ENCODE data around the gene TNXB. TPM values are rescaled to one million over a fixed set of nuclear protein-coding genes. Genes with fewer than 3 reads are reported as not detected.

The TNXB gene
- total and polyA plus RNA-seq, 4 experiments from 2014 or later: 0.31 to 22.4 (median 16.5) TPM; not detected in 1

DNA sequence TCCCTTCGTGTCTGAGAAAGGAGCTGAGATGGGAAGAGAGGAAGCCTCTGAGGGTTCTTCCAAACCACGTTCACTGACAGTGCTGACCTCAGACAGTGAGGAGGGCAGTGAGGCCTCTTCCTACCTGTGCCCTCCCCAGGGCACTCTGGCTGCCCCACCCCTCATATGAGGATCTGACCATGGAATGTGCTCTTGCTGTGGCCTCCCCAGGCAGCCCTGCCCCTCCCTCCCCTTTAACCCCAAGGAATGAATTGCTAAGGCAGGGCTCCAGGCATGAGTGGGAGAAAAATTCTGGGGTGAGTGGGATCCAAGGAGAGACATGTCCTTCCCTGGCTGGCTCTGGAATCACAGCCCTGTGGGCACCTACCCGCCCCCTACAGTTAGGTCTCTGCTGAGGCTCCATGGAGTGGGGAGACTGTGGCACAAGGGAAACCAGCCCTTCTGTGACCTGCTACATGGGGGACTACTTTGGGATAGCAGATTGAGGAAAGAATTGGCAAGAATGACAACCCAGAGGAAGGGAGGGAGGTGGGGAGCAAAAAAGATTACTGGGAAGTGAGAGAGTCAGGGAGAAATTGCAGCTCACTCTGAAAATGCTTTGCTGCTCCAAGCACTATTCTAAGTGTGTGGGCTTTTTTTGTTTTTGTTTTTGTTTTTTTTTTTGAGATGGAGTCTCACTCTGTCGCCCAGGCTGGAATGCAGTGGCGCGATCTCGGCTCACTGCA, 29.4 kb downstream of the TNXB start:
- H3K36me3 ChIP-seq (ENCODE audit: insufficient read depth, low read length): no peaks in the 10 kb centered on the region
- peaks cover 1% of the 10 kb centered on the region for H3K27me3 ChIP-seq (ENCODE audit: insufficient read depth, low read length)
- Mint-ChIP-seq H3K4me1 (peaks cover 0 to 8% (median 0%) of the 10 kb centered on the region in 4 donors), H3K27ac (peak overlapping the region in 1 of 7 donors; percentile 31), H3K4me3 (no peak overlapping the region), H3K9me3 (peaks cover 0 to 2% (median 0%) of the 10 kb centered on the region in 8 donors), H3K27me3 (peaks cover 2 to 4% of the 10 kb centered on the region in 2 donors), H3K36me3 (no peaks in the 10 kb centered on the region)
- no peak overlapping the region for H3K27ac ChIP-seq (ENCODE audit: low read depth, low read length)
- ChIA-PET POLR2A (ENCODE audit: partially characterized antibody) (no interaction called here), CTCF (ENCODE audit: partially characterized antibody) (no interaction called here)
- DNase-seq: no peak
- no peaks in the 10 kb centered on the region for H3K4me1 ChIP-seq (ENCODE audit: insufficient read depth, low read length)
- no peak overlapping the region for H3K4me3 ChIP-seq (ENCODE audit: low read length in 2 of 2)
- intact Hi-C loops (cut with micrococcal nuclease): no loop called here
- H3K9me3 ChIP-seq (ENCODE audit: control insufficient read depth in 1 of 2, low read length in 2 of 2): no peaks in the 10 kb centered on the region

- Mint-ChIP-seq H3K9me3 (no peaks in the 10 kb centered on the region), H3K27ac (no peak overlapping the region), H3K4me1 (no peaks in the 10 kb centered on the region), H3K4me3 (no peak overlapping the region), H3K36me3 (no peaks in the 10 kb centered on the region), H3K27me3 (peaks cover 0 to 3% of the 10 kb centered on the region in 2 donors)
- ChIA-PET POLR2A (ENCODE audit: partially characterized antibody) (no interaction called here), CTCF (ENCODE audit: partially characterized antibody) (no interaction called here)
- Histone ChIP-seq H3K4me3 (ENCODE audit: low read length in 2 of 2) (no peak overlapping the region), H3K36me3 (ENCODE audit: insufficient read depth, low read length) (no peaks in the 10 kb centered on the region), H3K27ac (ENCODE audit: low read depth, low read length) (no peak overlapping the region), H3K9me3 (ENCODE audit: control insufficient read depth in 1 of 2, low read length in 2 of 2) (no peaks in the 10 kb centered on the region), H3K4me1 (ENCODE audit: insufficient read depth, low read length) (no peaks in the 10 kb centered on the region), H3K27me3 (ENCODE audit: insufficient read depth, low read length) (no peaks in the 10 kb centered on the region)
- no peak for DNase-seq
- intact Hi-C loops (cut with micrococcal nuclease): no loop called here
Measured at GRCh38 chr6:32076321-32076809, 32.8 kb downstream of the TNXB start.

DNA sequence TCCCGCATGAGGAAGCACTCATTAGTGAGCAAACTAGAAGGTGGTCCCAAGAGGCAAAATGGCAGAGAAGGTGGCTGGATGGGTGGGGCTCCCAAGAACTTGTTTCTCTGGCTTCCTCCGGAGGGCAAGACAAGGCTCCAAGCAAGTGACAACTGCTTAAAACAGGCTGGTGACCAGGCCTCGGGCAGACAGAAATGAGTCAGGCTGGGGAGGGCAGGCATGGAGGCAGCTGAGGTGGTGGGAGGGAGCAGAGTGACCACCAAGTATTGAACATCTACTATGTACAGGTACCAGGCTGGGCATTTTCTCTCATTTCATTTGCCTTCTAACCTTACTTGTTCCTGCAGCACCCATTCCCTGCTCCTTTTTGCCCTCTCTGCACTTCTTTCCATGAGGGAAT, 33.4 kb downstream of the TNXB start:
- Histone ChIP-seq H3K27me3 (ENCODE audit: insufficient read depth, low read length) (no peaks in the 10 kb centered on the region), H3K27ac (ENCODE audit: low read depth, low read length) (no peak overlapping the region), H3K4me3 (ENCODE audit: low read length in 2 of 2) (no peak overlapping the region), H3K36me3 (ENCODE audit: insufficient read depth, low read length) (no peaks in the 10 kb centered on the region), H3K4me1 (ENCODE audit: insufficient read depth, low read length) (no peaks in the 10 kb centered on the region), H3K9me3 (ENCODE audit: control insufficient read depth in 1 of 2, low read length in 2 of 2) (no peaks in the 10 kb centered on the region)
- no peaks in the 10 kb centered on the region for H3K36me3 Mint-ChIP-seq
- no peaks in the 10 kb centered on the region for H3K9me3 Mint-ChIP-seq
- DNase-seq: no peak
- intact Hi-C loops (cut with micrococcal nuclease): no loop called here
- peaks cover 0 to 3% of the 10 kb centered on the region in 2 donors for H3K27me3 Mint-ChIP-seq
- no peaks in the 10 kb centered on the region for H3K4me1 Mint-ChIP-seq
- H3K27ac Mint-ChIP-seq: peak overlapping the region in 1 of 7 donors; percentile 17
- H3K4me3 Mint-ChIP-seq: no peak overlapping the region
- ChIA-PET POLR2A (ENCODE audit: partially characterized antibody) (no interaction called here), CTCF (ENCODE audit: partially characterized antibody) (no interaction called here)

GRCh38 chr6:32074996-32075532, 34.1 kb downstream of the TNXB start:
- H3K27ac ChIP-seq (ENCODE audit: low read depth, low read length): no peak overlapping the region
- no peaks in the 10 kb centered on the region for H3K9me3 ChIP-seq (ENCODE audit: control insufficient read depth in 1 of 2, low read length in 2 of 2)
- CTCF ChIA-PET (ENCODE audit: partially characterized antibody): no interaction called here
- no peaks in the 10 kb centered on the region for H3K4me1 ChIP-seq (ENCODE audit: insufficient read depth, low read length)
- peak overlapping the region in 1 of 7 donors; percentile 41 for H3K27ac Mint-ChIP-seq
- H3K36me3 ChIP-seq (ENCODE audit: insufficient read depth, low read length): no peaks in the 10 kb centered on the region
- H3K27me3 Mint-ChIP-seq: peaks cover 0 to 3% of the 10 kb centered on the region in 2 donors
- no peaks in the 10 kb centered on the region for H3K9me3 Mint-ChIP-seq
- H3K27me3 ChIP-seq (ENCODE audit: insufficient read depth, low read length): no peaks in the 10 kb centered on the region
- no peak for DNase-seq
- H3K4me3 ChIP-seq (ENCODE audit: low read length in 2 of 2): no peak overlapping the region
- no peaks in the 10 kb centered on the region for H3K4me1 Mint-ChIP-seq
- intact Hi-C loops (cut with micrococcal nuclease): no loop called here
- H3K4me3 Mint-ChIP-seq: no peak overlapping the region
- POLR2A ChIA-PET (ENCODE audit: partially characterized antibody): no interaction called here
- no peaks in the 10 kb centered on the region for H3K36me3 Mint-ChIP-seq

- CTCF ChIA-PET (ENCODE audit: partially characterized antibody): no interaction called here
- intact Hi-C loops (cut with micrococcal nuclease): no loop called here
- Mint-ChIP-seq H3K27ac (peak overlapping the region in 1 of 7 donors; percentile 7), H3K4me3 (no peak overlapping the region), H3K36me3 (no peaks in the 10 kb centered on the region), H3K27me3 (peaks cover 0 to 3% of the 10 kb centered on the region in 2 donors), H3K9me3 (no peaks in the 10 kb centered on the region), H3K4me1 (no peaks in the 10 kb centered on the region)
- no peaks in the 10 kb centered on the region for H3K4me1 ChIP-seq (ENCODE audit: insufficient read depth, low read length)
- no peak overlapping the region for H3K4me3 ChIP-seq (ENCODE audit: low read length in 2 of 2)
- no peaks in the 10 kb centered on the region for H3K27me3 ChIP-seq (ENCODE audit: insufficient read depth, low read length)
- no peak for DNase-seq
- POLR2A ChIA-PET (ENCODE audit: partially characterized antibody): no interaction called here
- no peaks in the 10 kb centered on the region for H3K36me3 ChIP-seq (ENCODE audit: insufficient read depth, low read length)
- no peaks in the 10 kb centered on the region for H3K9me3 ChIP-seq (ENCODE audit: control insufficient read depth in 1 of 2, low read length in 2 of 2)
- no peak overlapping the region for H3K27ac ChIP-seq (ENCODE audit: low read depth, low read length)
Measured at GRCh38 chr6:32073613-32074012, 35.5 kb downstream of the TNXB start.

DNA sequence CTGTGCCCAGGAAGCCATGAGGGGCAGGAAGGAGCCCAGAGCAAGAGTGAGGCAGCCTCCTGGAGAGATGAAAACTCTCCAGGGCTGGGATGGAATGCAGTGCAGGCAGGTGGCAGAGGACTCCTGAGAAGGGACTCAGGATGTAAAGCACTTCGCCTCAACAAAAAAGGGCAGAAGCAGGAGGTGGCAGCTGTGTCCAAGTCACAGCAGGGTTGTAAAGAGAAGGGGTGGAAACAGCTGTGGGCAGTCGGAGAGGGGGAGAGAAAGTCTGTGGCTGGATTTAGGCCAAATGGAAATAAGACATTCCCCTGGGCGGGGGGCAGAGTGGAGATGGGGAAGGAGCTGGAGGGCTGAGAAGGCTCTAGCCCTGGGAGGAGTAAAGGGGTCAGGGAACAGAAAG, 36.0 kb downstream of the TNXB start:
- Histone ChIP-seq H3K4me1 (ENCODE audit: insufficient read depth, low read length) (no peaks in the 10 kb centered on the region), H3K36me3 (ENCODE audit: insufficient read depth, low read length) (no peaks in the 10 kb centered on the region), H3K9me3 (ENCODE audit: control insufficient read depth in 1 of 2, low read length in 2 of 2) (no peaks in the 10 kb centered on the region), H3K4me3 (ENCODE audit: low read length in 2 of 2) (no peak overlapping the region), H3K27me3 (ENCODE audit: insufficient read depth, low read length) (no peaks in the 10 kb centered on the region), H3K27ac (ENCODE audit: low read depth, low read length) (no peak overlapping the region)
- DNase-seq: no peak
- no peaks in the 10 kb centered on the region for H3K36me3 Mint-ChIP-seq
- H3K4me3 Mint-ChIP-seq: peak overlapping the region in 1 of 8 donors; percentile 57
- H3K27me3 Mint-ChIP-seq: peaks cover 0 to 3% of the 10 kb centered on the region in 2 donors
- H3K4me1 Mint-ChIP-seq: no peaks in the 10 kb centered on the region
- intact Hi-C loops (cut with micrococcal nuclease): no loop called here
- CTCF ChIA-PET (ENCODE audit: partially characterized antibody): no interaction called here
- POLR2A ChIA-PET (ENCODE audit: partially characterized antibody): no interaction called here
- peak overlapping the region in 1 of 7 donors; percentile 7 for H3K27ac Mint-ChIP-seq
- H3K9me3 Mint-ChIP-seq: no peaks in the 10 kb centered on the region

DNA sequence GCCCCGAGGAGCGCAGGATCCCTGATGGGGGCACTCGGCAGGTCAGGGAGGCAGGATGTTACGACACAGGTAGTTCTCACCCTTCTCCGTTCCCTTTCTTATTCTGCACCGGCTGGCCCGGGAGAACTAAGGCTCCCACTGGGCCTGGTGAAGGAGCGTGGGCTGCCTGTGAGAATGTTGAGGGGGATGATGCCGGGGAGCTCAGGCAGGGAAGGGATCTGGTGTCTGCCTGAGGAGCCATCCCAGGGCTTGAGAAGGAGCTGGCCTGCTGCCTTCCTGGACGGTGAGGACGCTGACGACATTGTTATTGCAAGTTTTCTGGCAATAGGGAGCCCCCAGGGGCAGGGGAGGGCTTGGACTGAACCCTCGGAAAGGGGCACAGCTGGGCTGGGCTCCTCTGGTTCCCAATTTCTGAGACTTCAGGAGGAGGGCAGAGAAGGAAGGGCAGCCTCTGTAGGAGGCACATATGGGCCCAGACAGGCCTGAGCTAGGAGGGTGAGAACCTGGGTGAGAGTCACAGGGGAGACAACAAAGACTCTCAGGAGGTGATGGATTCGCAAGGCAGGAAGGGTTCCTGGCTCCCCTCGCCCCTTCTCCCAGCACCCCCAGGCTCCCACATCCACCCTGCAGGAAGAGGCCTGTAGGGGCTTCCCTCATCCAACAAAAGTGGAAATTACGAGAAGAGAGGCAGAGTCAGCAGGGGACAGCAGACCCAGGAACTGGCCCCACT, 38.2 kb downstream of the TNXB start:
- H3K27ac ChIP-seq (ENCODE audit: low read depth, low read length): no peak overlapping the region
- H3K36me3 ChIP-seq (ENCODE audit: insufficient read depth, low read length): no peaks in the 10 kb centered on the region
- no peaks in the 10 kb centered on the region for H3K9me3 ChIP-seq (ENCODE audit: control insufficient read depth in 1 of 2, low read length in 2 of 2)
- Mint-ChIP-seq H3K4me1 (no peaks in the 10 kb centered on the region), H3K27ac (peak overlapping the region in 1 of 7 donors; percentile 50), H3K4me3 (no peak overlapping the region), H3K36me3 (no peaks in the 10 kb centered on the region), H3K27me3 (peaks cover 0 to 3% of the 10 kb centered on the region in 2 donors), H3K9me3 (peaks cover 0 to 1% (median 0%) of the 10 kb centered on the region in 8 donors)
- H3K4me1 ChIP-seq (ENCODE audit: insufficient read depth, low read length): no peaks in the 10 kb centered on the region
- CTCF ChIA-PET (ENCODE audit: partially characterized antibody): no interaction called here
- no peaks in the 10 kb centered on the region for H3K27me3 ChIP-seq (ENCODE audit: insufficient read depth, low read length)
- no peak overlapping the region for H3K4me3 ChIP-seq (ENCODE audit: low read length in 2 of 2)
- intact Hi-C loops (cut with micrococcal nuclease): no loop called here
- POLR2A ChIA-PET (ENCODE audit: partially characterized antibody): no interaction called here
- DNase-seq: no peak
